SK-N-SH (cell line): ENCODE results near the gene KDELR1. TPM values are rescaled to one million over a fixed set of nuclear protein-coding genes. Genes with fewer than 3 reads are reported as not detected.

Source experiments
- CTCF ChIA-PET: fragments of 300-600, 350-600 bp; formaldehyde crosslinking; extraction: SDS; loops from one replicate; lab custom pipeline; 2021; lab: Yijun Ruan, JAX
- POLR2A ChIA-PET: fragments of 350-600 bp; sonication (Branson Sonifier 250); formaldehyde crosslinking; extraction: SDS; loops from one replicate; lab custom pipeline; 2020; ENCODE audit warnings: antibody characterized with exemption, inconsistent platforms; lab: Yijun Ruan, JAX
- DNase-seq: peaks from one replicate; pipeline ENCODE4 v3.0.0; 2012
- H2AFZ ChIP-seq: fragments of 200-600 bp; sonication (generic); 2 replicates; pipeline ENCODE4 v1.8.1; 2016; ENCODE audit warnings: antibody characterized with exemption, mild to moderate bottlenecking, low read depth
- H3F3A ChIP-seq: fragments of 200-600 bp; sonication (generic); replicated peaks from 2 replicates; pipeline ENCODE3; 2016; ENCODE audit warnings: antibody characterized with exemption, mild to moderate bottlenecking; ENCODE audit not compliant: insufficient read depth
- H3K27ac ChIP-seq, 2 experiments: fragments of 200-500 bp in 1 of 2; fragments of 200-600 bp in 1 of 2; sonication (Bioruptor generic) in 1 of 2; sonication (generic), shearing (Covaris generic) in 1 of 2; 2 replicates each; pipeline versions ENCODE4 v1.5.1 to v1.6.1; 2014 to 2016; ENCODE audit warnings: low read depth in 2 of 2, inconsistent platforms in 1 of 2, low read length in 1 of 2, mild to moderate bottlenecking in 1 of 2, mixed read lengths in 1 of 2
- H3K27me3 ChIP-seq: fragments of 200-600 bp; sonication (generic), shearing (Covaris generic); 2 replicates; pipeline ENCODE4 v1.6.1; 2016; ENCODE audit warnings: mixed run types; ENCODE audit not compliant: insufficient read depth
- H3K36me3 ChIP-seq, 2 experiments: fragments of 200-500 bp in 1 of 2; fragments of 200-600 bp in 1 of 2; sonication (Bioruptor generic) in 1 of 2; sonication (generic) in 1 of 2; replicated peaks in 1 of 2; 2 replicates each; pipeline versions ENCODE3 to v1.5.1; 2014 to 2016; ENCODE audit warnings: low read length in 1 of 2, mild to moderate bottlenecking in 1 of 2; ENCODE audit not compliant: insufficient read depth in 2 of 2, control insufficient read depth in 1 of 2
- H3K4me1 ChIP-seq, 2 experiments: fragments of 200-500 bp in 1 of 2; fragments of 200-600 bp in 1 of 2; sonication (Bioruptor generic) in 1 of 2; sonication (generic), shearing (Covaris generic) in 1 of 2; 2 replicates each; pipeline versions ENCODE4 v1.5.1 to v1.6.1; 2014 to 2016; ENCODE audit warnings: low read depth in 1 of 2, low read length in 1 of 2, mixed run types in 1 of 2; ENCODE audit not compliant: insufficient read depth in 2 of 2, control insufficient read depth in 1 of 2
- H3K4me2 ChIP-seq: fragments of 200-600 bp; sonication (generic), shearing (Covaris generic); 2 replicates; pipeline ENCODE4 v1.6.1; 2017; ENCODE audit warnings: mixed run types
- H3K4me3 ChIP-seq, 2 experiments: fragments of 200-500 bp in 1 of 2; fragments of 200-600 bp in 1 of 2; sonication (Bioruptor generic) in 1 of 2; sonication (generic), shearing (Covaris generic) in 1 of 2; 2 replicates each; pipeline versions ENCODE4 v1.5.1 to v1.8.1; 2014 to 2016; ENCODE audit warnings: low read depth in 2 of 2, inconsistent platforms in 1 of 2, low read length in 1 of 2, mild to moderate bottlenecking in 1 of 2, mixed read lengths in 1 of 2, moderate library complexity in 1 of 2
- H3K79me2 ChIP-seq: fragments of 200-600 bp; sonication (generic); 2 replicates; pipeline ENCODE4 v1.8.1; 2017; ENCODE audit warnings: mild to moderate bottlenecking; ENCODE audit not compliant: insufficient read depth
- H3K9ac ChIP-seq: fragments of 200-600 bp; sonication (generic); 2 replicates; pipeline ENCODE4 v1.6.1; 2017; ENCODE audit warnings: mixed run types
- H3K9me2 ChIP-seq: fragments of 200-600 bp; sonication (generic); 2 replicates; pipeline ENCODE4 v1.6.1; 2017; ENCODE audit warnings: mixed run types
- H3K9me3 ChIP-seq: fragments of 200-600 bp; sonication (generic); 2 replicates; pipeline ENCODE4 v1.6.1; 2017; ENCODE audit warnings: mixed run types, mild to moderate bottlenecking, moderate library complexity
- H4K20me1 ChIP-seq: fragments of 200-600 bp; sonication (generic); 2 replicates; pipeline ENCODE4 v1.6.1; 2017; ENCODE audit warnings: mild to moderate bottlenecking, mixed run types; ENCODE audit not compliant: insufficient read depth
- CHD2 ChIP-seq: fragments of 150-350 bp; IDR thresholded peaks from 2 replicates; pipeline ENCODE4 v1.6.1; 2018; ENCODE audit warnings: low read length; ENCODE audit not compliant: partially characterized antibody
- ELF1 ChIP-seq: IDR thresholded peaks from 2 replicates; pipeline ENCODE4 v1.4.0; 2012
- EZH2phosphoT487 ChIP-seq: fragments of 200-600 bp; sonication (generic); IDR thresholded peaks from 2 replicates; pipeline ENCODE4 v1.6.1; 2017; ENCODE audit warnings: low read depth, mixed run types, mild to moderate bottlenecking, antibody characterized with exemption, moderate library complexity, borderline replicate concordance
- FOXJ3 ChIP-seq: sonication (generic); formaldehyde crosslinking; IDR thresholded peaks from 2 replicates; pipeline ENCODE4 v1.5.1; 2020; ENCODE audit warnings: mild to moderate bottlenecking, missing genetic modification reagents
- GABPA ChIP-seq: IDR thresholded peaks from 2 replicates; pipeline ENCODE4 v1.4.0; 2012; ENCODE audit warnings: low read depth, mild to moderate bottlenecking
- MXI1 ChIP-seq: IDR thresholded peaks from 2 replicates; pipeline ENCODE4 v1.6.1; 2012; ENCODE audit warnings: mild to moderate bottlenecking, low read depth, low read length, improper control_type of control experiment
- RFX5 ChIP-seq: IDR thresholded peaks from 2 replicates; pipeline ENCODE4 v1.6.1; 2012; ENCODE audit warnings: mild to moderate bottlenecking, improper control_type of control experiment, low read length
- RXRA ChIP-seq: IDR thresholded peaks from 2 replicates; pipeline ENCODE4 v1.4.0; 2012; ENCODE audit warnings: low read depth, mild to moderate bottlenecking, borderline replicate concordance
- SIN3A ChIP-seq: IDR thresholded peaks from 2 replicates; pipeline ENCODE4 v1.6.1; 2012; ENCODE audit warnings: low read depth, mild to moderate bottlenecking, low read length, moderate library complexity, borderline replicate concordance
- SMC3 ChIP-seq: IDR thresholded peaks from 2 replicates; pipeline ENCODE4 v1.6.1; 2012; ENCODE audit warnings: low read depth, low read length, improper control_type of control experiment
- WGBS: methylation state at CpG from one replicate; pipeline ENCODE4 v1.1.6; 2017; ENCODE audit warnings: low lambda C conversion rate; 5-methylcytosine and 5-hydroxymethylcytosine counted together
- polyA plus RNA-seq, 3 experiments: library from polyadenylated mRNA; depleted of rRNA; stranded (reverse); fragments of >200 nt; gene quantifications; 2 replicates each; pipeline ENCODE4 v1.2.3, GENCODE V29; 2012
- TF ChIP-seq, protein P1 (sequence below): IDR thresholded peaks from 2 replicates; pipeline ENCODE4 v1.6.1; 2012; ENCODE audit warnings: mild to moderate bottlenecking, low read depth, low read length, moderate library complexity
- TF ChIP-seq, protein P2 (sequence below): IDR thresholded peaks from 2 replicates; pipeline ENCODE4 v1.4.0; 2012; ENCODE audit warnings: low read depth, borderline replicate concordance

Gene KDELR1
- polyA plus RNA-seq, 1 of the 3 experiments (the other 2 are of a cell fraction) = 138 TPM

DNA sequence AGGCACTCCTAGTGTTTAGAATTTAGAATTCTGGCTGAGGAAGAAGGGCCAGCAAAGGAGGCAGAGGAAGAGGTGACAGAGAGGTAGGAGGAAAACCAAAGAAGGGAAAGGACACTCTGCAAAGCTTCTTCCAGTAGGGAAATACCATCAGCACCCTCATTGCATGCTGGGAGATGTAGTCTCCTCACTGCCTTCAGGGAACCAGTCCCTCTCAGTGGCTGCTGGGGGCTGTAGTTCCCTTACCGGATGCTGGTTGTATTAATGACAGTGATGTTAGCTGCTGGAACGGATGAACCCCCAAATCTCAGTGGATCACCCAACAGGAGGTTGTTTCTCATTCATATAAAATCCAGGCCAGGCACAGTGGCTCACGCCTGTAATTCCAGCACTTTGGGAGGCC lies 12.3 kb upstream of the KDELR1 start:
- H3K9me3 ChIP-seq = no peaks in the 10 kb centered on the region
- H3K36me3 ChIP-seq = no peaks in the 10 kb centered on the region
- no peak overlapping the region for H3K4me2 ChIP-seq
- H3K9ac ChIP-seq = no peak overlapping the region
- no peak overlapping the region for H3K4me3 ChIP-seq
- CTCF ChIA-PET = interaction anchor here (1.0 to 3.6 kb wide), 4 partner anchors 12 to 185 kb away, joined by 3 to 16 read pairs (median 4); partner anchors contain the start of gene KDELR1
- peak; percentile 91 for DNase-seq
- H4K20me1 ChIP-seq = no peaks in the 10 kb centered on the region
- H2AFZ ChIP-seq = peak overlapping the region; percentile 61; the same call in 1 of the 2 replicates
- no peak overlapping the region for H3K27ac ChIP-seq
- no peaks in the 10 kb centered on the region for H3K27me3 ChIP-seq
- POLR2A ChIA-PET = interaction anchor here (0.6 kb wide), 1 partner anchor 80 kb away, joined by 5 read pairs; no protein-coding TSS in a partner anchor
- TF ChIP-seq GABPA = peak; percentile 64
- no peak for TF ChIP-seq RXRA
- peak; percentile 77 for TF ChIP-seq ELF1
- TF ChIP-seq, protein P1, sequence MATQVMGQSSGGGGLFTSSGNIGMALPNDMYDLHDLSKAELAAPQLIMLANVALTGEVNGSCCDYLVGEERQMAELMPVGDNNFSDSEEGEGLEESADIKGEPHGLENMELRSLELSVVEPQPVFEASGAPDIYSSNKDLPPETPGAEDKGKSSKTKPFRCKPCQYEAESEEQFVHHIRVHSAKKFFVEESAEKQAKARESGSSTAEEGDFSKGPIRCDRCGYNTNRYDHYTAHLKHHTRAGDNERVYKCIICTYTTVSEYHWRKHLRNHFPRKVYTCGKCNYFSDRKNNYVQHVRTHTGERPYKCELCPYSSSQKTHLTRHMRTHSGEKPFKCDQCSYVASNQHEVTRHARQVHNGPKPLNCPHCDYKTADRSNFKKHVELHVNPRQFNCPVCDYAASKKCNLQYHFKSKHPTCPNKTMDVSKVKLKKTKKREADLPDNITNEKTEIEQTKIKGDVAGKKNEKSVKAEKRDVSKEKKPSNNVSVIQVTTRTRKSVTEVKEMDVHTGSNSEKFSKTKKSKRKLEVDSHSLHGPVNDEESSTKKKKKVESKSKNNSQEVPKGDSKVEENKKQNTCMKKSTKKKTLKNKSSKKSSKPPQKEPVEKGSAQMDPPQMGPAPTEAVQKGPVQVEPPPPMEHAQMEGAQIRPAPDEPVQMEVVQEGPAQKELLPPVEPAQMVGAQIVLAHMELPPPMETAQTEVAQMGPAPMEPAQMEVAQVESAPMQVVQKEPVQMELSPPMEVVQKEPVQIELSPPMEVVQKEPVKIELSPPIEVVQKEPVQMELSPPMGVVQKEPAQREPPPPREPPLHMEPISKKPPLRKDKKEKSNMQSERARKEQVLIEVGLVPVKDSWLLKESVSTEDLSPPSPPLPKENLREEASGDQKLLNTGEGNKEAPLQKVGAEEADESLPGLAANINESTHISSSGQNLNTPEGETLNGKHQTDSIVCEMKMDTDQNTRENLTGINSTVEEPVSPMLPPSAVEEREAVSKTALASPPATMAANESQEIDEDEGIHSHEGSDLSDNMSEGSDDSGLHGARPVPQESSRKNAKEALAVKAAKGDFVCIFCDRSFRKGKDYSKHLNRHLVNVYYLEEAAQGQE = no peak
- TF ChIP-seq MXI1 = no peak
- peak; percentile 86 for TF ChIP-seq CHD2
- TF ChIP-seq RFX5 = no peak
- TF ChIP-seq FOXJ3 (CRISPR knock-in tag) = no peak
- TF ChIP-seq, protein P2, sequence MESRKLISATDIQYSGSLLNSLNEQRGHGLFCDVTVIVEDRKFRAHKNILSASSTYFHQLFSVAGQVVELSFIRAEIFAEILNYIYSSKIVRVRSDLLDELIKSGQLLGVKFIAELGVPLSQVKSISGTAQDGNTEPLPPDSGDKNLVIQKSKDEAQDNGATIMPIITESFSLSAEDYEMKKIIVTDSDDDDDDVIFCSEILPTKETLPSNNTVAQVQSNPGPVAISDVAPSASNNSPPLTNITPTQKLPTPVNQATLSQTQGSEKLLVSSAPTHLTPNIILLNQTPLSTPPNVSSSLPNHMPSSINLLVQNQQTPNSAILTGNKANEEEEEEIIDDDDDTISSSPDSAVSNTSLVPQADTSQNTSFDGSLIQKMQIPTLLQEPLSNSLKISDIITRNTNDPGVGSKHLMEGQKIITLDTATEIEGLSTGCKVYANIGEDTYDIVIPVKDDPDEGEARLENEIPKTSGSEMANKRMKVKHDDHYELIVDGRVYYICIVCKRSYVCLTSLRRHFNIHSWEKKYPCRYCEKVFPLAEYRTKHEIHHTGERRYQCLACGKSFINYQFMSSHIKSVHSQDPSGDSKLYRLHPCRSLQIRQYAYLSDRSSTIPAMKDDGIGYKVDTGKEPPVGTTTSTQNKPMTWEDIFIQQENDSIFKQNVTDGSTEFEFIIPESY = no peak
- H3K9me2 ChIP-seq = no peaks in the 10 kb centered on the region
- peaks cover 8% of the 10 kb centered on the region for H3F3A ChIP-seq
- WGBS = 64% methylated on average over 2 of the region's 3 CpGs
- H3K4me1 ChIP-seq = no peaks in the 10 kb centered on the region; a peak in 1 of 4 replicates
- no peaks in the 10 kb centered on the region for H3K79me2 ChIP-seq

DNA sequence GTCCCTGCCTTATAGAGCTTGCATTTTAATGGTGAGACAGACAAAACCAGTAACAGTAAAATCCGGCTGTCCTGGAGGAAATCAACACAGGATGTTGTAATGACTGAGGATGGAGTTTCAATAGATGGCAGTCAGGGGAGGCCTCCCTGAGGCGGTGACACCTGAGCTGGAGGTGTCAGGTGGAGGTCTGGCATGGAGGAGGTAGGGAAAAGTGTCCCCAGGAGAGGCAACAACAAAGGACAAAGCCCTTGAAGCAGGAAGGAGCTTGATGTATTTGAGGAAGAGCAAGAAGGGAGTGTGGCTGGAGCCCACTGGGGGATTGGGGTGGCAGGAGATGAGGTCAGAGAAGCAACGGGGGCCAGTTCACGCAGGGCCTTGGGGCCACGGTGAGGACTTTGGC lies 9.9 kb upstream of the KDELR1 start:
- DNase-seq = no peak
- Histone ChIP-seq H3K9ac (no peak overlapping the region), H3K4me3 (no peak overlapping the region), H4K20me1 (no peaks in the 10 kb centered on the region), H3K79me2 (no peaks in the 10 kb centered on the region), H3K9me2 (no peaks in the 10 kb centered on the region), H3K36me3 (no peaks in the 10 kb centered on the region), H3K9me3 (no peaks in the 10 kb centered on the region), H3K27me3 (no peaks in the 10 kb centered on the region), H3K4me1 (peaks cover 4 to 19% of the 10 kb centered on the region in 2 experiments; a peak in 3 of 4 replicates), H2AFZ (no peak overlapping the region), H3K4me2 (no peak overlapping the region), H3F3A (peaks cover 14% of the 10 kb centered on the region), H3K27ac (no peak overlapping the region)
- TF ChIP-seq FOXJ3 (CRISPR knock-in tag) (no peak), SIN3A (no peak), EZH2phosphoT487 (no peak), RFX5 (no peak), SMC3 (no peak)
- 91% methylated on average over 5 of the region's 5 CpGs for WGBS
- CTCF ChIA-PET = interaction anchor here (1.8 to 3.6 kb wide), 2 partner anchors 10 to 72 kb away, joined by 5 to 16 read pairs; partner anchors contain the start of gene KDELR1
- POLR2A ChIA-PET = interaction anchor here (0.6 kb wide), 1 partner anchor 21 kb away, joined by 5 read pairs; no protein-coding TSS in a partner anchor
